ENCODE measurements around the gene SLC6A15. TPM values are rescaled to one million over a fixed set of nuclear protein-coding genes. Genes with fewer than 3 reads are reported as not detected.

Gene SLC6A15
- not detected for polyA plus RNA-seq (2012; ENCODE audit: low read depth, missing spikeins)

GRCh38 chr12:84912198-84913128, at the start of gene SLC6A15:
SLC6A15 (minus strand) TSS chr12:84912799; CDS start chr12:84892120, 20,679 bp downstream.
- peak; percentile 6 for DNase-seq (ENCODE audit: insufficient read length, low spot score)
- FAIRE-seq: no peak

GRCh38 chr12:84960918-84961317, 48.3 kb upstream of the SLC6A15 start:
- DNase-seq (ENCODE audit: insufficient read length, low spot score) (no peak), FAIRE-seq (no peak)
- TF ChIP-seq POLR2A (IDR thresholded peaks at IDR 0.05; ENCODE audit: low read depth, low read length) (no peak), PAX5 (IDR thresholded peaks at IDR 0.05; ENCODE audit: insufficient read depth, low read length, severe bottlenecking) (no peak), POU2F2 (IDR thresholded peaks at IDR 0.05; ENCODE audit: low read depth, low read length) (no peak), TAF1 (IDR thresholded peaks at IDR 0.05; ENCODE audit: low read depth, low read length) (no peak), POLR2AphosphoS5 (IDR thresholded peaks at IDR 0.05; ENCODE audit: low read depth, low read length) (no peak), SPI1 (IDR thresholded peaks at IDR 0.05; ENCODE audit: low read depth, low read length) (no peak)

More at GRCh38 chr12:84912198-84913128, at the start of gene SLC6A15:
- TF ChIP-seq POU2F2 (IDR thresholded peaks at IDR 0.05; ENCODE audit: low read depth, low read length) (no peak), TAF1 (IDR thresholded peaks at IDR 0.05; ENCODE audit: low read depth, low read length) (no peak), PAX5 (IDR thresholded peaks at IDR 0.05; ENCODE audit: insufficient read depth, low read length, severe bottlenecking) (no peak), SPI1 (IDR thresholded peaks at IDR 0.05; ENCODE audit: low read depth, low read length) (no peak), POLR2AphosphoS5 (IDR thresholded peaks at IDR 0.05; ENCODE audit: low read depth, low read length) (no peak), POLR2A (IDR thresholded peaks at IDR 0.05; ENCODE audit: low read depth, low read length) (no peak)

GRCh38 chr12:84955298-84955697, 42.7 kb upstream of the SLC6A15 start:
- no peak for TF ChIP-seq POLR2A (IDR thresholded peaks at IDR 0.05; ENCODE audit: low read depth, low read length)
- TF ChIP-seq PAX5 (IDR thresholded peaks at IDR 0.05; ENCODE audit: insufficient read depth, low read length, severe bottlenecking): no peak
- no peak for TF ChIP-seq POLR2AphosphoS5 (IDR thresholded peaks at IDR 0.05; ENCODE audit: low read depth, low read length)
- no peak for TF ChIP-seq TAF1 (IDR thresholded peaks at IDR 0.05; ENCODE audit: low read depth, low read length)
- TF ChIP-seq POU2F2 (IDR thresholded peaks at IDR 0.05; ENCODE audit: low read depth, low read length): no peak
- TF ChIP-seq SPI1 (IDR thresholded peaks at IDR 0.05; ENCODE audit: low read depth, low read length): no peak
- no peak for FAIRE-seq
- DNase-seq (ENCODE audit: insufficient read length, low spot score): no peak

- DNase-seq (ENCODE audit: insufficient read length, low spot score) (no peak), FAIRE-seq (no peak)
- TF ChIP-seq POU2F2 (IDR thresholded peaks at IDR 0.05; ENCODE audit: low read depth, low read length): no peak
Measured at GRCh38 chr12:84954415-84954814, 41.8 kb upstream of the SLC6A15 start.

- FAIRE-seq: no peak
- DNase-seq (ENCODE audit: insufficient read length, low spot score): no peak
- TF ChIP-seq PAX5 (IDR thresholded peaks at IDR 0.05; ENCODE audit: insufficient read depth, low read length, severe bottlenecking): no peak
- TF ChIP-seq POLR2AphosphoS5 (IDR thresholded peaks at IDR 0.05; ENCODE audit: low read depth, low read length): no peak
- TF ChIP-seq POLR2A (IDR thresholded peaks at IDR 0.05; ENCODE audit: low read depth, low read length): no peak
- TF ChIP-seq POU2F2 (IDR thresholded peaks at IDR 0.05; ENCODE audit: low read depth, low read length): no peak
- TF ChIP-seq SPI1 (IDR thresholded peaks at IDR 0.05; ENCODE audit: low read depth, low read length): 0 out of 2 replicates have a peak, but pooled peaks have one; percentile 2
- TF ChIP-seq TAF1 (IDR thresholded peaks at IDR 0.05; ENCODE audit: low read depth, low read length): no peak
Measured at GRCh38 chr12:84950971-84951546, 38.5 kb upstream of the SLC6A15 start.

GRCh38 chr12:84946753-84947152, 34.2 kb upstream of the SLC6A15 start:
- DNase-seq (ENCODE audit: insufficient read length, low spot score): no peak
- TF ChIP-seq SPI1 (IDR thresholded peaks at IDR 0.05; ENCODE audit: low read depth, low read length) (no peak), POLR2AphosphoS5 (IDR thresholded peaks at IDR 0.05; ENCODE audit: low read depth, low read length) (no peak), TAF1 (IDR thresholded peaks at IDR 0.05; ENCODE audit: low read depth, low read length) (no peak), POLR2A (IDR thresholded peaks at IDR 0.05; ENCODE audit: low read depth, low read length) (no peak), POU2F2 (IDR thresholded peaks at IDR 0.05; ENCODE audit: low read depth, low read length) (no peak), PAX5 (IDR thresholded peaks at IDR 0.05; ENCODE audit: insufficient read depth, low read length, severe bottlenecking) (no peak)
- FAIRE-seq: no peak

- FAIRE-seq: no peak
- DNase-seq (ENCODE audit: insufficient read length, low spot score): no peak
- TF ChIP-seq POLR2AphosphoS5 (IDR thresholded peaks at IDR 0.05; ENCODE audit: low read depth, low read length) (no peak), PAX5 (IDR thresholded peaks at IDR 0.05; ENCODE audit: insufficient read depth, low read length, severe bottlenecking) (no peak), POLR2A (IDR thresholded peaks at IDR 0.05; ENCODE audit: low read depth, low read length) (no peak), TAF1 (IDR thresholded peaks at IDR 0.05; ENCODE audit: low read depth, low read length) (no peak), POU2F2 (IDR thresholded peaks at IDR 0.05; ENCODE audit: low read depth, low read length) (no peak), SPI1 (IDR thresholded peaks at IDR 0.05; ENCODE audit: low read depth, low read length) (no peak)
Measured at GRCh38 chr12:84937415-84937814, 24.8 kb upstream of the SLC6A15 start.

- no peak for DNase-seq (ENCODE audit: insufficient read length, low spot score)
- TF ChIP-seq SPI1 (IDR thresholded peaks at IDR 0.05; ENCODE audit: low read depth, low read length) (no peak), TAF1 (IDR thresholded peaks at IDR 0.05; ENCODE audit: low read depth, low read length) (no peak), POU2F2 (IDR thresholded peaks at IDR 0.05; ENCODE audit: low read depth, low read length) (no peak), PAX5 (IDR thresholded peaks at IDR 0.05; ENCODE audit: insufficient read depth, low read length, severe bottlenecking) (no peak), POLR2A (IDR thresholded peaks at IDR 0.05; ENCODE audit: low read depth, low read length) (no peak), POLR2AphosphoS5 (IDR thresholded peaks at IDR 0.05; ENCODE audit: low read depth, low read length) (no peak)
- no peak for FAIRE-seq
Measured at GRCh38 chr12:84929501-84929900, 16.9 kb upstream of the SLC6A15 start.

- TF ChIP-seq SPI1 (IDR thresholded peaks at IDR 0.05; ENCODE audit: low read depth, low read length): no peak
- TF ChIP-seq POU2F2 (IDR thresholded peaks at IDR 0.05; ENCODE audit: low read depth, low read length): no peak
- TF ChIP-seq PAX5 (IDR thresholded peaks at IDR 0.05; ENCODE audit: insufficient read depth, low read length, severe bottlenecking): no peak
- no peak for TF ChIP-seq POLR2AphosphoS5 (IDR thresholded peaks at IDR 0.05; ENCODE audit: low read depth, low read length)
- TF ChIP-seq TAF1 (IDR thresholded peaks at IDR 0.05; ENCODE audit: low read depth, low read length): no peak
- no peak for TF ChIP-seq POLR2A (IDR thresholded peaks at IDR 0.05; ENCODE audit: low read depth, low read length)
- DNase-seq (ENCODE audit: insufficient read length, low spot score): no peak
- FAIRE-seq: no peak
Measured at GRCh38 chr12:84924981-84925380, 12.4 kb upstream of the SLC6A15 start.

All from GM12891 (cell line).